Activated CD4-positive, alpha-beta T cell treated with anti-CD3 and anti-CD28 coated beads, Interleukin-2, amount 50 U/mL, for 16 hours (primary cell): ENCODE measurements around the gene MKRN1.

ENCODE experiments used
- DNase-seq: peaks from one replicate; pipeline ENCODE4 v3.0.0-alpha.2; 2020

MKRN1 gene

GRCh38 chr7:140484951-140485499 is 5.7 kb upstream of the MKRN1 start:
- no peak for DNase-seq

- no peak for DNase-seq
Observed at GRCh38 chr7:140484479-140484878, 5.2 kb upstream of the MKRN1 start.

GRCh38 chr7:140479739-140480084 is 407 bp upstream of the MKRN1 start:
- DNase-seq = no peak

GRCh38 chr7:140478246-140479061 is 851 bp downstream of the MKRN1 start:
- DNase-seq = peak; percentile 41

GRCh38 chr7:140476698-140477261 is 2.5 kb downstream of the MKRN1 start:
- no peak for DNase-seq

- peak; percentile 57 for DNase-seq
Observed at GRCh38 chr7:140475747-140476333, 3.5 kb downstream of the MKRN1 start.

GRCh38 chr7:140463111-140463510 is 16.2 kb downstream of the MKRN1 start:
- no peak for DNase-seq

- DNase-seq = no peak
Observed at GRCh38 chr7:140458916-140459315, 20.4 kb downstream of the MKRN1 start.

GRCh38 chr7:140458201-140458600 is 21.1 kb downstream of the MKRN1 start:
- no peak for DNase-seq

GRCh38 chr7:140456551-140457051 is 22.7 kb downstream of the MKRN1 start:
- no peak for DNase-seq

GRCh38 chr7:140455743-140456142 is 23.6 kb downstream of the MKRN1 start:
- no peak for DNase-seq

GRCh38 chr7:140454657-140455015 is 24.7 kb downstream of the MKRN1 start:
- no peak for DNase-seq

GRCh38 chr7:140453785-140454656 is 25.3 kb downstream of the MKRN1 start:
- DNase-seq = peak; percentile 65

- no peak for DNase-seq
Observed at GRCh38 chr7:140453273-140453672, 26.0 kb downstream of the MKRN1 start.

- no peak for DNase-seq
Observed at GRCh38 chr7:140451716-140452115, 27.6 kb downstream of the MKRN1 start.

- no peak for DNase-seq
Observed at GRCh38 chr7:140448781-140449480, 30.4 kb downstream of the MKRN1 start.

GRCh38 chr7:140447841-140448240 is 31.5 kb downstream of the MKRN1 start:
- no peak for DNase-seq

- DNase-seq = no peak
Observed at GRCh38 chr7:140446467-140446866, 32.8 kb downstream of the MKRN1 start.

- DNase-seq = no peak
Observed at GRCh38 chr7:140441519-140441918, 37.8 kb downstream of the MKRN1 start.

GRCh38 chr7:140440593-140440992 is 38.7 kb downstream of the MKRN1 start:
- no peak for DNase-seq

GRCh38 chr7:140439359-140439758 is 39.9 kb downstream of the MKRN1 start:
- no peak for DNase-seq

GRCh38 chr7:140435252-140435895 is 43.9 kb downstream of the MKRN1 start:
- no peak for DNase-seq
